NCI-H146 treated with DMSO at 0.1 percent for 48 hours (cell line): ENCODE measurements around the gene MFF.

ENCODE experiments used
- DNase-seq: peaks from one replicate; lab custom pipeline; 2025; ENCODE audit not compliant: unreplicated experiment; lab: John Stamatoyannopoulos, UW

Gene MFF

GRCh38 chr2:227404585-227405271 lies 79.7 kb downstream of the MFF start:
- DNase-seq: no peak

GRCh38 chr2:227406177-227407031 lies 81.4 kb downstream of the MFF start:
- DNase-seq: peak; percentile 52
